Mesenchymal stem cell (in vitro differentiated cells and primary cell): ENCODE data around the gene LMO4. TPM values are rescaled to one million over a fixed set of nuclear protein-coding genes. Genes with fewer than 3 reads are reported as not detected.

Source experiments
- DNase-seq: peaks from one replicate; pipeline ENCODE4 v3.0.0-alpha.2; 2013
- H2AFZ ChIP-seq: one replicate; pipeline ENCODE4 v1.6.1; 2013; ENCODE audit warnings: low read depth, mild to moderate bottlenecking, control low read depth, inconsistent platforms, low read length, moderate library complexity
- H2AK5ac ChIP-seq: 2 replicates; pipeline ENCODE4 v1.6.1; 2013; ENCODE audit warnings: low read length, moderate library complexity, mild to moderate bottlenecking, inconsistent platforms; ENCODE audit not compliant: severe bottlenecking
- H2BK120ac ChIP-seq: one replicate; pipeline ENCODE4 v1.6.1; 2013; ENCODE audit warnings: low read depth, mild to moderate bottlenecking, inconsistent platforms, low read length, moderate library complexity
- H2BK12ac ChIP-seq, 2 experiments: one replicate each; pipeline ENCODE4 v1.6.1; 2013; ENCODE audit warnings: inconsistent platforms in 2 of 2, low read length in 2 of 2, mild to moderate bottlenecking in 2 of 2, moderate library complexity in 2 of 2, control low read depth in 1 of 2
- H2BK15ac ChIP-seq: one replicate; pipeline ENCODE4 v1.6.1; 2013; ENCODE audit warnings: mild to moderate bottlenecking, low read depth, inconsistent platforms; ENCODE audit not compliant: poor library complexity, severe bottlenecking
- H2BK5ac ChIP-seq: 2 replicates; pipeline ENCODE4 v1.6.1; 2013; ENCODE audit warnings: low read depth, mild to moderate bottlenecking, low read length, control low read depth, inconsistent platforms; ENCODE audit not compliant: poor library complexity, severe bottlenecking
- H3K14ac ChIP-seq, 2 experiments: one replicate each; pipeline ENCODE4 v1.6.1; 2013; ENCODE audit warnings: inconsistent platforms in 2 of 2, low read length in 2 of 2, control low read depth in 1 of 2, mild to moderate bottlenecking in 1 of 2, moderate library complexity in 1 of 2
- H3K18ac ChIP-seq, 2 experiments: one replicate each; pipeline ENCODE4 v1.6.1; 2013; ENCODE audit warnings: inconsistent platforms in 2 of 2, low read length in 2 of 2, control low read depth in 1 of 2, low read depth in 1 of 2, mild to moderate bottlenecking in 1 of 2
- H3K23ac ChIP-seq, 2 experiments: one replicate each; pipeline ENCODE4 v1.6.1; 2013; ENCODE audit warnings: inconsistent platforms in 2 of 2, low read length in 2 of 2, mild to moderate bottlenecking in 2 of 2, moderate library complexity in 2 of 2, control low read depth in 1 of 2
- H3K27ac ChIP-seq: 2 replicates; pipeline ENCODE4 v1.5.1; 2013; ENCODE audit warnings: mild to moderate bottlenecking, moderate library complexity, low read length, control low read depth, inconsistent platforms; ENCODE audit not compliant: poor library complexity, severe bottlenecking
- H3K27me3 ChIP-seq, 2 experiments: 2 replicates each; pipeline versions ENCODE4 v1.6.1 to v1.7.0; 2013; ENCODE audit warnings: low read length in 2 of 2, mild to moderate bottlenecking in 2 of 2, moderate library complexity in 2 of 2, control low read depth in 1 of 2, inconsistent platforms in 1 of 2; ENCODE audit not compliant: control insufficient read depth in 1 of 2, insufficient read depth in 1 of 2
- H3K36me3 ChIP-seq, 2 experiments: 2 replicates each; pipeline versions ENCODE4 v1.6.1 to v1.7.0; 2013; ENCODE audit warnings: low read length in 2 of 2, control low read depth in 1 of 2, inconsistent platforms in 1 of 2, low read depth in 1 of 2, mild to moderate bottlenecking in 1 of 2; ENCODE audit not compliant: insufficient read depth in 2 of 2, control insufficient read depth in 1 of 2
- H3K4ac ChIP-seq, 2 experiments: one replicate each; pipeline ENCODE4 v1.6.1; 2013; ENCODE audit warnings: inconsistent platforms in 2 of 2, low read length in 2 of 2, mild to moderate bottlenecking in 2 of 2, moderate library complexity in 2 of 2, control low read depth in 1 of 2, low read depth in 1 of 2
- H3K4me1 ChIP-seq: 2 replicates; pipeline ENCODE4 v1.6.1; 2013; ENCODE audit warnings: low read depth, low read length, control low read depth; ENCODE audit not compliant: control insufficient read depth, insufficient read depth
- H3K4me2 ChIP-seq: 2 replicates; pipeline ENCODE4 v1.6.1; 2013; ENCODE audit warnings: low read length, mild to moderate bottlenecking, inconsistent platforms; ENCODE audit not compliant: poor library complexity, severe bottlenecking
- H3K4me3 ChIP-seq, 2 experiments: 2 replicates each; pipeline versions ENCODE4 v1.5.1 to v1.7.0; 2013; ENCODE audit warnings: low read length in 2 of 2, mild to moderate bottlenecking in 2 of 2, control low read depth in 1 of 2, low read depth in 1 of 2; ENCODE audit not compliant: insufficient read depth in 1 of 2
- H3K79me1 ChIP-seq: replicated peaks from 2 replicates; pipeline ENCODE4 v1.6.1; 2013; ENCODE audit warnings: mild to moderate bottlenecking, control low read depth, low read length, inconsistent platforms; ENCODE audit not compliant: poor library complexity, severe bottlenecking
- H3K9ac ChIP-seq: 2 replicates; pipeline ENCODE4 v1.7.0; 2013; ENCODE audit warnings: mild to moderate bottlenecking, low read length, moderate library complexity
- H3K9me3 ChIP-seq: 2 replicates; pipeline ENCODE4 v1.7.0; 2013; ENCODE audit warnings: mild to moderate bottlenecking, low read length; ENCODE audit not compliant: control insufficient read depth
- H4K8ac ChIP-seq: one replicate; pipeline ENCODE4 v1.6.1; 2013; ENCODE audit warnings: inconsistent platforms, mild to moderate bottlenecking, low read length, moderate library complexity
- H4K91ac ChIP-seq: one replicate; pipeline ENCODE4 v1.6.1; 2013; ENCODE audit warnings: mild to moderate bottlenecking, low read length, inconsistent platforms
- WGBS: methylation state at CpG from one replicate; pipeline ENCODE4 v1.1.7; 2013; ENCODE audit warnings: mixed read lengths; 5-methylcytosine and 5-hydroxymethylcytosine counted together
- polyA plus RNA-seq, 2 experiments: library from polyadenylated mRNA; stranded (reverse); fragments of 200-250 nt; gene quantifications; one replicate each; pipeline ENCODE4 v1.2.3, GENCODE V29; 2013

The LMO4 gene
- 40.6 TPM for polyA plus RNA-seq (2013, experiment 1 of 2)
- 40.8 TPM for polyA plus RNA-seq (2013, experiment 2 of 2)

GRCh38 chr1:87328272-87329050 lies at the start of gene LMO4:
Gene LMO4 (plus strand): TSS chr1:87328880. CDS start chr1:87332016, 3,136 bp downstream.
- H2BK120ac ChIP-seq: peak within 1 kb of the TSS; percentile 89
- H3K36me3 ChIP-seq: peaks cover 0 to 14% of the 10 kb centered on the region in 2 experiments
- peak within 1 kb of the TSS; percentile 96 for H3K9ac ChIP-seq
- H3K4me1 ChIP-seq: peaks cover 3% of the 10 kb centered on the region
- H2BK5ac ChIP-seq: peak within 1 kb of the TSS; percentile 89
- H3K79me1 ChIP-seq: peaks cover 4% of the 10 kb centered on the region
- peak within 1 kb of the TSS; percentile 85 to 91 for H3K18ac ChIP-seq
- H4K91ac ChIP-seq: peak within 1 kb of the TSS; percentile 68
- no peak within 1 kb of the TSS for H2AK5ac ChIP-seq
- H3K4me3 ChIP-seq: peak within 1 kb of the TSS; percentile 92 to 95
- H3K4me2 ChIP-seq: peak within 1 kb of the TSS; percentile 90
- H2BK15ac ChIP-seq: peak within 1 kb of the TSS; percentile 100
- H4K8ac ChIP-seq: peak within 1 kb of the TSS; percentile 82
- peak within 1 kb of the TSS; percentile 76 for H2AFZ ChIP-seq
- under 1% methylated on average over 55 of the region's 93 CpGs for WGBS
- H2BK12ac ChIP-seq: peak within 1 kb of the TSS in 1 of 2 experiments; percentile 18
- DNase-seq: peak; percentile 99
- peak within 1 kb of the TSS in 1 of 2 experiments; percentile 9 for H3K14ac ChIP-seq
- peak within 1 kb of the TSS; percentile 85 for H3K27ac ChIP-seq
- H3K23ac ChIP-seq: no peak within 1 kb of the TSS
- H3K9me3 ChIP-seq: no peaks in the 10 kb centered on the region
- H3K27me3 ChIP-seq: no peaks in the 10 kb centered on the region
- H3K4ac ChIP-seq: peak within 1 kb of the TSS in 1 of 2 experiments; percentile 40

- Histone ChIP-seq H3K36me3 (no peaks in the 10 kb centered on the region), H3K4me3 (peak overlapping the region in 1 of 2 experiments; percentile 21), H2AK5ac (no peak overlapping the region), H3K4me1 (no peaks in the 10 kb centered on the region), H3K27me3 (no peaks in the 10 kb centered on the region), H2AFZ (no peak overlapping the region), H2BK12ac (no peak overlapping the region), H3K27ac (no peak overlapping the region), H3K4ac (no peak overlapping the region), H3K79me1 (no peaks in the 10 kb centered on the region), H4K8ac (no peak overlapping the region), H2BK120ac (no peak overlapping the region), H3K4me2 (no peak overlapping the region), H2BK5ac (no peak overlapping the region), H3K18ac (no peak overlapping the region), H3K9ac (peak overlapping the region; percentile 60), H3K23ac (peak overlapping the region in 1 of 2 experiments; percentile 62), H3K14ac (peak overlapping the region in 1 of 2 experiments; percentile 12), H3K9me3 (no peaks in the 10 kb centered on the region), H2BK15ac (no peak overlapping the region), H4K91ac (no peak overlapping the region)
- 96% methylated on average over 2 of the region's 2 CpGs for WGBS
- DNase-seq: no peak
Measured at GRCh38 chr1:87279536-87279875, 49.2 kb upstream of the LMO4 start.

GRCh38 chr1:87279966-87280535 lies 48.6 kb upstream of the LMO4 start:
- H3K4ac ChIP-seq: no peak overlapping the region
- H3K14ac ChIP-seq: no peak overlapping the region
- H2BK12ac ChIP-seq: no peak overlapping the region
- no peak overlapping the region for H2BK15ac ChIP-seq
- no peak overlapping the region for H2AK5ac ChIP-seq
- H2BK120ac ChIP-seq: no peak overlapping the region
- H3K4me2 ChIP-seq: no peak overlapping the region
- no peak overlapping the region for H3K27ac ChIP-seq
- H3K36me3 ChIP-seq: no peaks in the 10 kb centered on the region
- H3K79me1 ChIP-seq: no peaks in the 10 kb centered on the region
- H4K8ac ChIP-seq: no peak overlapping the region
- peak overlapping the region; percentile 60 for H3K9ac ChIP-seq
- H2AFZ ChIP-seq: no peak overlapping the region
- no peak overlapping the region for H4K91ac ChIP-seq
- DNase-seq: peak; percentile 5
- no peak overlapping the region for H3K18ac ChIP-seq
- H2BK5ac ChIP-seq: no peak overlapping the region
- no peaks in the 10 kb centered on the region for H3K4me1 ChIP-seq
- no peaks in the 10 kb centered on the region for H3K27me3 ChIP-seq
- H3K23ac ChIP-seq: peak overlapping the region in 1 of 2 experiments; percentile 64
- WGBS: 60% methylated on average over 1 of the region's 2 CpGs
- H3K4me3 ChIP-seq: no peak overlapping the region
- no peaks in the 10 kb centered on the region for H3K9me3 ChIP-seq

- Histone ChIP-seq H3K9ac (no peak overlapping the region), H3K27me3 (no peaks in the 10 kb centered on the region), H4K91ac (no peak overlapping the region), H3K27ac (no peak overlapping the region), H3K4me3 (no peak overlapping the region), H3K23ac (peak overlapping the region in 1 of 2 experiments; percentile 83), H3K18ac (no peak overlapping the region), H3K4me1 (no peaks in the 10 kb centered on the region), H3K4me2 (no peak overlapping the region), H3K9me3 (no peaks in the 10 kb centered on the region), H3K4ac (no peak overlapping the region), H3K36me3 (no peaks in the 10 kb centered on the region), H2BK15ac (no peak overlapping the region), H2BK12ac (no peak overlapping the region), H3K14ac (no peak overlapping the region), H2BK120ac (no peak overlapping the region), H2AK5ac (no peak overlapping the region), H2BK5ac (no peak overlapping the region), H2AFZ (no peak overlapping the region), H3K79me1 (no peaks in the 10 kb centered on the region), H4K8ac (no peak overlapping the region)
- WGBS: 74% methylated on average over 12 of the region's 13 CpGs
- no peak for DNase-seq
Measured at GRCh38 chr1:87284456-87285240, 44.0 kb upstream of the LMO4 start.
